ENCODE data around the gene CSNK2A1. TPM values are rescaled to one million over a fixed set of nuclear protein-coding genes. Genes with fewer than 3 reads are reported as not detected.
"Not testable (repeated sequence)": the region's sequence is repeated elsewhere in the genome, so short reads cannot be mapped to it uniquely, and the experiment has no call there.

Gene CSNK2A1
- polyA plus RNA-seq, 1 donor from 2014 or later, result 255 TPM

DNA sequence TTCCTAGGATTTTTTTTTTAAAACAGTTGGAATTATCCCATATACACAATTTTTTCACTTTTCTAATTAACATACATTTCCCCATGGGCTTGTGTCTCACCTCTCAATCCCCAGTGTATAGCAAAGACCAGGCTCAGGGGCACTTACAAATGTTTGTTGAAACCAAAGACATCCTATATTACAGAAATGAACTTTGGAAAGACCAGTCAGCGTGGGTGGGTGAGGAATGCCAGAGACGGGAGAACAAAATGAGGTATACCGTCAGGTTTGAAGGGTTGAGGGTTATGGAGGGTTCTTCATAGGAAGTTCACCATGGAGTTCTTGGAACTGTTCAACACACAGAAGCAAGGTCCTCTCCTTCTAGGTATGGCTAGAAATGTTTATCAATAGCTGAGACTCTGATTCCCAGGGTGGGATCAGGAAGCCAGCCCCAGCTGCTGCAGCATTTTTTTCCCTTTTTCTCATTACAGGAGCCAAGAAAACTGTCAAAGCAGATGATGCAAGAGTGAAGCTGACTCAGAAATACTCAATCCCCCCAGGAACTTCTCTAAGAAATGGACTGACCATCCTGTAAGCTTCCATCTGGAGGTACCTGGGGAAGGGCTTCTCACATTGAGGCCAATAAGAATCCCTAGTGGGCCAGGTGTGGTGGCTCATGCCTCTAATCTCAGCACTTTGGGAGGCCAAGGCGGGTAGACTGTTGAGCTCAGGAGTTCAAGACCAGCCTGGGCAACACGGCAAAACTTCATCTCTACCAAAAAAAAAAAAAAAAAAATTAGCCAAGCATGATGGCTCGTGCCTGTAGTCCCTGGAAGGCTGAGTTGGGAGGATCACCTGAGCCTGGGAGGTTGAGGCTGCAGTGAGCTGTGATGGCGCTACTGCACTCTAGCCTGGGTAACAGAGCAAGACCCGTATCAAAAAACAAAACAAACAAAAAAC lies 65.3 kb downstream of the CSNK2A1 start:
- peaks cover 11% of the 10 kb centered on the region for H3K36me3 ChIP-seq (ENCODE audit: insufficient read depth, low read length)
- no peak overlapping the region for H3K27ac ChIP-seq (ENCODE audit: low read length)
- no peak overlapping the region for H2AFZ ChIP-seq (ENCODE audit: low read depth, low read length)
- H3K9me3 ChIP-seq (ENCODE audit: low read length), result no peaks in the 10 kb centered on the region
- no peaks in the 10 kb centered on the region for H3K27me3 ChIP-seq (ENCODE audit: insufficient read depth, low read depth, low read length)
- TF ChIP-seq, protein P1, sequence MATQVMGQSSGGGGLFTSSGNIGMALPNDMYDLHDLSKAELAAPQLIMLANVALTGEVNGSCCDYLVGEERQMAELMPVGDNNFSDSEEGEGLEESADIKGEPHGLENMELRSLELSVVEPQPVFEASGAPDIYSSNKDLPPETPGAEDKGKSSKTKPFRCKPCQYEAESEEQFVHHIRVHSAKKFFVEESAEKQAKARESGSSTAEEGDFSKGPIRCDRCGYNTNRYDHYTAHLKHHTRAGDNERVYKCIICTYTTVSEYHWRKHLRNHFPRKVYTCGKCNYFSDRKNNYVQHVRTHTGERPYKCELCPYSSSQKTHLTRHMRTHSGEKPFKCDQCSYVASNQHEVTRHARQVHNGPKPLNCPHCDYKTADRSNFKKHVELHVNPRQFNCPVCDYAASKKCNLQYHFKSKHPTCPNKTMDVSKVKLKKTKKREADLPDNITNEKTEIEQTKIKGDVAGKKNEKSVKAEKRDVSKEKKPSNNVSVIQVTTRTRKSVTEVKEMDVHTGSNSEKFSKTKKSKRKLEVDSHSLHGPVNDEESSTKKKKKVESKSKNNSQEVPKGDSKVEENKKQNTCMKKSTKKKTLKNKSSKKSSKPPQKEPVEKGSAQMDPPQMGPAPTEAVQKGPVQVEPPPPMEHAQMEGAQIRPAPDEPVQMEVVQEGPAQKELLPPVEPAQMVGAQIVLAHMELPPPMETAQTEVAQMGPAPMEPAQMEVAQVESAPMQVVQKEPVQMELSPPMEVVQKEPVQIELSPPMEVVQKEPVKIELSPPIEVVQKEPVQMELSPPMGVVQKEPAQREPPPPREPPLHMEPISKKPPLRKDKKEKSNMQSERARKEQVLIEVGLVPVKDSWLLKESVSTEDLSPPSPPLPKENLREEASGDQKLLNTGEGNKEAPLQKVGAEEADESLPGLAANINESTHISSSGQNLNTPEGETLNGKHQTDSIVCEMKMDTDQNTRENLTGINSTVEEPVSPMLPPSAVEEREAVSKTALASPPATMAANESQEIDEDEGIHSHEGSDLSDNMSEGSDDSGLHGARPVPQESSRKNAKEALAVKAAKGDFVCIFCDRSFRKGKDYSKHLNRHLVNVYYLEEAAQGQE (IDR thresholded peaks at IDR 0.05; ENCODE audit: borderline replicate concordance), result no peak
- TF ChIP-seq SMC3 (conservative IDR thresholded peaks at IDR 0.05; ENCODE audit: poor library complexity) (no peak), MXI1 (conservative IDR thresholded peaks at IDR 0.05; ENCODE audit: poor library complexity, severe bottlenecking) (no peak), EP300 (conservative IDR thresholded peaks at IDR 0.05; ENCODE audit: poor library complexity, severe bottlenecking) (no peak)
- TF ChIP-seq, protein P2, sequence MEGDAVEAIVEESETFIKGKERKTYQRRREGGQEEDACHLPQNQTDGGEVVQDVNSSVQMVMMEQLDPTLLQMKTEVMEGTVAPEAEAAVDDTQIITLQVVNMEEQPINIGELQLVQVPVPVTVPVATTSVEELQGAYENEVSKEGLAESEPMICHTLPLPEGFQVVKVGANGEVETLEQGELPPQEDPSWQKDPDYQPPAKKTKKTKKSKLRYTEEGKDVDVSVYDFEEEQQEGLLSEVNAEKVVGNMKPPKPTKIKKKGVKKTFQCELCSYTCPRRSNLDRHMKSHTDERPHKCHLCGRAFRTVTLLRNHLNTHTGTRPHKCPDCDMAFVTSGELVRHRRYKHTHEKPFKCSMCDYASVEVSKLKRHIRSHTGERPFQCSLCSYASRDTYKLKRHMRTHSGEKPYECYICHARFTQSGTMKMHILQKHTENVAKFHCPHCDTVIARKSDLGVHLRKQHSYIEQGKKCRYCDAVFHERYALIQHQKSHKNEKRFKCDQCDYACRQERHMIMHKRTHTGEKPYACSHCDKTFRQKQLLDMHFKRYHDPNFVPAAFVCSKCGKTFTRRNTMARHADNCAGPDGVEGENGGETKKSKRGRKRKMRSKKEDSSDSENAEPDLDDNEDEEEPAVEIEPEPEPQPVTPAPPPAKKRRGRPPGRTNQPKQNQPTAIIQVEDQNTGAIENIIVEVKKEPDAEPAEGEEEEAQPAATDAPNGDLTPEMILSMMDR (IDR thresholded peaks at IDR 0.05; ENCODE audit: poor library complexity, severe bottlenecking), result no peak
- no peak overlapping the region for H3K4me2 ChIP-seq (ENCODE audit: low read length)
- H3K79me2 ChIP-seq (replicated peaks; ENCODE audit: insufficient read depth, low read length), result no peaks in the 10 kb centered on the region
- no peak overlapping the region for H3K9ac ChIP-seq (ENCODE audit: low read length)
- H3K4me3 ChIP-seq (ENCODE audit: low read length), result no peak overlapping the region
- H4K20me1 ChIP-seq (ENCODE audit: insufficient read depth), result no peaks in the 10 kb centered on the region
- no peaks in the 10 kb centered on the region for H3F3A ChIP-seq (ENCODE audit: insufficient read depth, low read length, poor library complexity, severe bottlenecking)
- H3K9me2 ChIP-seq (ENCODE audit: insufficient read depth, low read length), result no peaks in the 10 kb centered on the region

DNA sequence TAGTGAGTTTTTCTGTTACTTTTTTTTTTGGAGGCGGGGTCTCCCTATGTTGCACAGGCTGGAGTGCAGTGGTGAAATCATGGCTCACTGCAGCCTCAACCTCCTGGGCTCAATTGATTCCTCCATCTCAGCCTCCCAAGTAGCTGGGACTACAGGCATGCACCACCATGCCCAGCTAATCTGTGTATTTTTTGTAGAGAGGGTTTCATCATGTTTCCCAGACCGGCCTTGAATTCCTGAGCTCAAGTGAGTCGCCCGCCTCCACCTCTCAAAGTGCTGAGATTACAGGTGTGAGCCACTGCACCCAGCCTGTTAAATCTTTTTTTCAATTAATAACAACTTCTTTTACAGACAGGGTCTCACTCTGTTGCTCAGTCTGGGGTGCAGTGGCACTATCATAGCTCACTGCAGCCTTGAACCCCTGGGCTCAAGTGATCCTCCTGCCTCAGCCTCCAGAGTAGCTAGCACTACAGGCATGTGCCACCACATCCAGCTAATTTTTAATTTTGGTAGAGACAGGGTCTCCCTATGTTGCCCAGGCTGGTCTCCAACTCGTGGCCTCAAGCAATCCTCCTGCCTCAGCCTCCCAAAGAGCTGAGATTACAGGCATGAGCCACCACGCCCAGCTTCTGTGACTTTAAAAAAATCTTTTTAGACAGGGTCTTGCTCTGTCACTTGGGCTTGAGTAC lies 66.9 kb downstream of the CSNK2A1 start:
- H3K79me2 ChIP-seq (replicated peaks; ENCODE audit: insufficient read depth, low read length); H3K27ac ChIP-seq (ENCODE audit: low read length); H3K4me2 ChIP-seq (ENCODE audit: low read length); H4K20me1 ChIP-seq (ENCODE audit: insufficient read depth); H3K36me3 ChIP-seq (ENCODE audit: insufficient read depth, low read length); H3F3A ChIP-seq (ENCODE audit: insufficient read depth, low read length, poor library complexity, severe bottlenecking); H3K9me2 ChIP-seq (ENCODE audit: insufficient read depth, low read length); H3K9ac ChIP-seq (ENCODE audit: low read length); H3K27me3 ChIP-seq (ENCODE audit: insufficient read depth, low read depth, low read length); H3K4me3 ChIP-seq (ENCODE audit: low read length); H2AFZ ChIP-seq (ENCODE audit: low read depth, low read length); H3K9me3 ChIP-seq (ENCODE audit: low read length): not testable (repeated sequence)
